GM18870 (cell line): ENCODE results near the gene MANSC1.

Experiments used
- ATAC-seq: cut with Tn5 transposase; IDR thresholded peaks from one replicate; pipeline ENCODE4 v1.9.1; 2021; ENCODE audit warnings: moderate library complexity; ENCODE audit not compliant: unreplicated experiment

Gene MANSC1

DNA sequence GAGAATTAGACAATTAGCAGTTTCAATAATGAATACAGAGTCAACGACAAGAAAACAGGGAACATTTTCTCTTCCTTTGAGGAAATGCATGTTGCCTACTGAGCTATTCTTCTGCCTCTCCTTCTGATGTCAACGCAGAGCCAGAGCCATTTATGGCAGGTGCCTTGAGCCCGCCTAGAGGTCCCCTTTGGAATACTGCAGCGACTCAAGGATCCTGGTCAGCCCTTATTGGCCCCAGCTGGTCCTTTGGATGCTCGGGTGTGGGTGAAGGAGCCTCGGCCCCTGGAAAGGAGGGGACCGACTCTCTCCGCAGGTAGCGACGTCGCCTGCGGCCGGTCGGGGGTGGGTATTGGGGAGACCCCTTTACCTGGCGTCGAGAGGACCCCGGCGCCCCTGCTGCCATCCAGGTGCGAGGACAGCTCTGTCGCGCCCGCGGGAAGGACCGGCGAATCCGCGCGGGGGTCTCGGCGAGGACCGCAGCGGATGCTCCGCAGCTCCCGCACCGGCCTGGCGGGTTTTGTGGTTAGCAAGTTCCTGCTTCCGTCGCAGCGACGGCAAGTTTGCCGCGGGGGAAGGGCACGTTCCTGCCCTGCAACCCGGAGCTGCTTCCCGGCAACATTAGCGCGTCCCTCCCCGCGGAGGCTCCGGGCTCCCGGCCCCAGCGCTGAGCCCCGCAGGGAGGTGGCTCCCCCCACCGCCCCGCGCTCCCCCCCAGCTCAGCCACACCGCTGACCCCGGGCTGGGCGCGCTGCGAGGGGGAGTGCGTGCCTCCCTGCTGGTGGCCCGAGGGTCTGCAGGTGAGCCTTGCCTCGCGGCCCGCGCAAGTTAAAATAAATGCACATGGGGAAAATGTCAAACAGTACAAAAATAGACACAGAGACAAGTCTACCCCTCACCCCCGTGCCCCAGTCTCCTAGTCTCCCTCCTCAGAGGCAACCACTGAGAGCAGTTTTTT lies at the start of gene MANSC1:
TSS of gene MANSC1 (minus strand) at position 532 of the 955 bp plus-strand sequence. CDS start 6,928 bp downstream, outside the sequence.
- no peak for ATAC-seq

DNA sequence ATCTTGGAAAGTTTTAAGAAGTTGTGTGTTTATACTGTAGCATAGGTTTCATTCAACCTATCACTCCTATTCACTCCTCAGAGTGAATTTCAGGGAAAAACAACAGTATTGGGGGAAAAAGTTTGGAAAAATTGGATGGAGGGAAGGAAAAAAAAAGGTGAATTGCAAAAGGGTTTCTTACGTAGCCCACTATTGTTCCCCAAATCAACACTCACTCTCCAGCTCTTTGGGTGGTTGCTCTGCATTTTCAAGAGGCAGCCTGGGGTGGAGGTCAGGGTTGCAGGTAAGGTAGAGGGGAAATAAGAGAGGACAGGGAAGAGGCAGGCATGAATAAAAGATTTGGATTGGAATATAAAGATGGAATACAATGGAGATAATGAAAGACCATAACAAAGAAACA lies 49.1 kb upstream of the MANSC1 start:
- ATAC-seq, result no peak

- ATAC-seq, result no peak
These were observed 48.2 kb upstream of the MANSC1 start for GRCh38 chr12:12398026-12398859.

DNA sequence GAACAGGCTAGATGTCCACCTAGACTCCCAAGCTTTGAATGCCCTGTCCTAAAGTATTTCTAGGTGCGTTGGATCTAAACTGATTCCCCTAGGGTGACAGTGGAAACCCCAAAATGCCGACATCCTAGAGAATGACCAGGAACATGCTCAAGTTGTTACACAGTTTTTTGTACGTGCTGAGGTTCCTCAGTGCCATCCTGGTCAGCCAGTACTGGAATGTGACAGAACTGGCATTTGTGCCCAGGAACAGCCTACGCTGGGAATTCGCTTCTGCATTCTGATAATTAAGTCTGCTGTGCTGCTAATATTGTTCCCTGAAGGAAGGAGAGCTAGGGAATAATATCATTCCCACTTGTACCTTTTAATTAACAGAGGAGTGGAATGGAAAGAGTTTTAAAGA lies 47.1 kb upstream of the MANSC1 start:
- ATAC-seq, result no peak

- no peak for ATAC-seq
These were observed 46.7 kb upstream of the MANSC1 start for GRCh38 chr12:12396694-12397093.

DNA sequence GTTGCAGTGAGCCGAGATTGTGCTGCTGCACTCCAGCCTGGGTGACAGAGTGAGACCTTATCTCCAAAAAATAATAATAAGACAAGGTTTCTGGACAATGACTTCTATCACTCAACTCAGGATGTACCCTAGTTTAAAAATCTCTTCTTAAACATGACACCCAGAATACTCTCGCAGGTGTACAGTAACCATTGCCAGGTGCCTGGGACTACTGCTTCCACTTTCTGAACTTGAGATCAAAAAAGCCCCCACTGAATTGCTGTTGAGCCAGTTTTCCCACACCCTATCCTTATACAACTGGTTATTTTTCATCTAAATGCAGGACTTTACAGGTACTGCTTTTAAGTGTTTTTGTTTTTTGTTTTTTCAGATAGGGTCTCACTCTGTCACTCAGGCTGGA lies 43.1 kb upstream of the MANSC1 start:
- ATAC-seq, result no peak

DNA sequence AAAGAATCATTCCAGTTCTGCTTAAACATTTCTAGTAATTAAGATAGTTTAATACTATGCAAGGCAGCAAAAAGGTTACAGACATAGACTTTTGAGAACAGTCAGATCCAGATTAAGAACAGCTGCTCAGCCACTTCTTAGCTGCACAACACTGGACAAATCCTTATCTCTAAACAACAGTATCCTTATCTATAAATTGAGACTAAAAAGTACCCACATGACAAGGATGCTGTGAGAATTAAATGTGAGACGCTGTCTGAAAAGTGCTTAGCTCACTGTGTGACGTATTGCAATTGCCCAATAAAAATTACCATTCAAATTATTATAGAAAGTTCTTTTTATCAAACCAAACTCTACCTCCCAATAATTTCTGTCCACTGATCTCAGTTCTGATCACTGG lies 42.4 kb upstream of the MANSC1 start:
- ATAC-seq, result no peak

- no peak for ATAC-seq
These were observed 37.5 kb upstream of the MANSC1 start for GRCh38 chr12:12387501-12387900.

DNA sequence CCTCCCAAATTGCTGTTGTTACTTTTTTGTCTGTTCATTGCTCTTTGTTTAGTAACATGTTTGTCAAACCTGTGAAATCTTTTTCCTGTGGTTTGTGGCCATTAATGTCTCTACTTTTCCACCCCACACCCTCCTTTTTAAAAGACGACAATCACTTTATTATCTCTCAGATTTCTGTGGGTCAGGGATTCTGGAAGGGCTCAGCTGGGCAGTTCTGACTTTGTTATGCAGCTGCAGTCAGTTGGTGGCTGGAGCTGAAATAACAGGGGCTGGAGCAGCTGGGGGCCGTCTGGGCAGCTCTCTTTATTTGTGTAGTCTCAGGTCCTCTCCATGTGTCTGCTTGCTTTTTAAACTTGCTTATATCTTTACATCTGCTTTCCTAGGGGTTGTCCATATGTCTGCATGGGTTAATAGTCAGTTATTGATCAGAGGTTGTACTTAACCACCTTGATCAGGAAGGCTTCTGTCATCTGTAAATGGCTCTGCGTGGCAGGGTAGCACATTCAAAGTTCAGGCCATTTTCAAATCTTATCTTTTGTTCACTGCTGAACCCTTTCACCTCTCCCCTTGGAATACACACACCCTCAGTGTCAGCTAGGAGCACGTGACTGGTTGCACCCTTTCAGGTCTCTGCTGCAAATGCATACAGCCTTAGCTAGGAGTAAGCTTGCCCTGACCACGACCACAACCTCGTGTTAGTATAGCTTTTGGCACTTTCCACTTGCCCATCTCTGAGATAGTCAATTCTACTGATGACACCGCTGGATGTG lies 34.7 kb upstream of the MANSC1 start:
- no peak for ATAC-seq

DNA sequence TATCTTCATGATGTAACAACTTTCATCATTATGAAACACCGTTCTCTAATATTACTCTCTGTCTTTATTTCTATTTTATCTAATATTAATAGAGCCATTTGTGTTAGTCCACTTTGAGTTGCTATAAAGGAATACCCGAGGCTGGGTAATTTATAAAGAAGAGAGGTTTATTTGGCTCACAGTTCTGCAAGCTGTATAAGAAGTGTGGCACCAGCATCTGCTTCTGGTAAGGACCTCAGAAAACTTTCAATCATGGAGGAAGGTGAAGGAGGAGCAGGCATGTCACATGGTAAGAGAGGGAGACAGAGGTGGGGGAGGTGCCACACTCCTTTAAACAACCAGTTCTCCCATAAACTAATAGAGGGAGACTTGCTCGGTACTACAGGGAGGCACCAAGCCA lies 31.9 kb upstream of the MANSC1 start:
- ATAC-seq, result no peak

- ATAC-seq, result no peak
These were observed 31.0 kb upstream of the MANSC1 start for GRCh38 chr12:12380949-12381593.

DNA sequence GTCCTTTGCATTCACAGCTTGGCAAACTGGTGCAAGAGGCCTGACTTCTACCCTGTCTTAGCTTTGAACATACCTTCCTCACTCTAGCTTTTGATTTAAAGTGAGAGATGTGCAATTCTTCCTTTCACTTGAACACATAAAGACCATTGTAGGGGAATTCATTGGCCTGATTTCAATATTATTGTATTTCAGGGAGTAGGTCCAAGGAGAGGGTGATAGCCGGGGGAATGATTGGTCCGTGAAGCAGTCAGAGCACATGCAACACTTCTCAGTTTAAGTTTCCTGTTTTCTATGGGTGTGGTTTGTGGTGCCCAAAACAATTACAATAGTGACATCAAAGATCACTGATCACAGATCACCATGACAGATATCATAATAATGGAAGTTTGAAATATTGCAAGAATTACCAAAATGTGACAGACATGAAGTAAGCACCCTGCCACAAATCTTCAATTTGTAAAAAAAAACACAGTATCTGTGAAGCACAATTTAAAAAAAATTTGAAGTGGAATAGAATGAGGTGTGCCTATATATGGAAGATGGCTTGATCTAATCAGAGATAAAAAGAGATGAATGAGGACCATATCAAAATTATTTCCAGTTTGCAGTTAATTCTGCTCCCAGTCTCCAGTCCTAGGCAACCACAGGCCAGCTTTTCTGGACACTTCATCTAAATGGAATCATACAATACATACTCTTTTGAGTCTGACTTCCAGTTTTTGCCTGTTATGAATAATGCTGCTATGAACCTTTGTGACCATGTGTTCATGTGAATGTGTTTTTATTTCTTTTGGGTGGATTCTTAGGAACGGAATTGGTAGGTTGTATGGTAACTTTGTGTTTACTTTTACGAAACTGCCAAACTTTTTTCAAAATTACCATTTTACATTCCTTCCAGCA lies 30.0 kb upstream of the MANSC1 start:
- ATAC-seq, result peak; percentile 57

DNA sequence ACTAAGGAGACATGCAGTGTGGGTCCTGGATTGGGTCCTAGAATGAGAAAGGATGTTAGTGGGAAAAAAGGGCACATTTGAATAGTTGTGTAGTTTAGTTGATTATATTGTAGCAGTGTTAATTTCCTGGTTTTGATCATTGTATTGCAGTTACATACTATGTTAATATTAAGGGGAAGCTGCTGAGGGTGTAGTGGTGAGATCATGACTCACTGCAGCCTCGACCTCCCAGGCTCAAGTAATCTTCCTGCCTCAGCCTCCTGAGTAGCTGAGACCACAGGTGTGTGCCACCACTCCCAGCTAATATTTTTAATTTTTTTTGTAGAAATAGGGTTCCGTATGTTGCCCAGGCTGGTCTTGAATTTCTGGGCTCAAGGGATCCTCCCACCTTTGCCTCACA lies 28.6 kb upstream of the MANSC1 start:
- ATAC-seq, result no peak

DNA sequence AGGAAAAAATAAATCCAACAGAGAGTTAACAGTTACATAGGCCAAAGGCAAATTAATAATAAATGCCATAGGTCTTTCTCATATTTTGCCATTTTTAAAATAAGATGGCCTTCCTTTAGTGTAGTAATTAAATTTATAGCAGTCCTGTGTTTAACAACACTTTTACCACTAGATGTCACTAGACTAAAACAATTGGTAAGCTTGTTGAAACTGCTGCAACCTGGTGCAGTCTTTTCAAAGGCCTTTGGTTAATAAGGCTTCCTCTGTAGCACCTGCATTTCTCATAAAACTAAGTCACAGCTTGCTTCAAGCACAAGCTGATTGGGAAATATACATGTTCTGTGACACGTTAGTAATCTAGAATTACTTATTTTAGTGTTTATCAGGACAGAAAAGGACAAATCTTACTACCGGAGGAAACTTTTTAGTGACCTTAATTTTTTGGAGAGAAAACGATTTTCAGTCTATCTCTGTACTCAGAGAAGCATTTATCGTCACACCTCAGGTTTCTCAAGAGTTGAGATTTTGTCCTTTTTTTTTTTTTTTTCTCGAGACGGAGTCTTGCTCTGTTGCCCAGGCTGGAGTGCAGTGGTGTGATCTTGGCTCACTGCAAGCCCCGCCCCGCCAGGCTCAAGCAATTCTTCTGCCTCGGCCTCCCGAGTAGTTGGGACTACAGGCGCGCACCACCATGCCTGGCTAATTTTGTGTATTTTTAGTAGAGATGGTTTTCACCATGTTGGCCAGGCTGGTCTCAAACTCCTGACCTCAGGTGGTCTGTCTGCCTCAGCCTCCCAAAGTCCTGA lies 26.8 kb upstream of the MANSC1 start:
- no peak for ATAC-seq

GRCh38 chr12:12372946-12373722 lies 23.1 kb upstream of the MANSC1 start:
- no peak for ATAC-seq

- no peak for ATAC-seq
These were observed 17.5 kb upstream of the MANSC1 start for GRCh38 chr12:12367482-12367998.

DNA sequence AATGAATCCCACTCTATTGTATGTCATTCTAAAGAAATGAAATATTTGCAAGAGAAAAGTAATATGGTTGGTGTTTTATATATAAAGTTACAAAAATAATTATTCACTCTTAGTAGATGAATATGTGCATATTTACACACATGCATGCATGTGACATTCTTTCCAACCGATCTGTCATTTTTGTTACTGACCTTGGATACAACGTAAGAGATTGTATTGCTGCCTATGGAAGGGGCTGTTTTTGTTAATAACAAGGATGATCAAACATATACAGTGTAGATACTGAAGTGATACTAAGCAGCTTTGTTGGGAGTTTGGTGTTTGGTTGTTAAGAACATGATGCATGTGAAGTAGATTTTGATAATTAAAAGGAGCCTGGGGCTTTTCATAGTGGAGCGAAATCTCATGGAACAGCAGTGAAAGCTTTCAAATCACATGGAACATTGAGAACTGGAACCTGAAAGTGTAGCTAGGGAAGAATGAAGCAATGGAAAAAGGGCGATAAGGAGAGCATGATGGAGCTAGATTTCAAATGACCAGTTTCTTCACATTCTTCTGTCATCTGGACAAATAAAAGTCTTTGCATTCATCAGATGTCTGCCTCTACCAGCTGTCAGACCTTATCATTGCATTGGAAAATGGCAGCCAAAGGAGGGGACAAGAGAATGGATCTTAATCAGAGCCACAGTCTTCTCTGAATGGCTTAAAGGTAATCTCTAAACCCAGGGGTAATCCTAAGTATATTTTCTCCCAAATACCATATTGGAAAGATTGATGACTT lies 16.8 kb upstream of the MANSC1 start:
- no peak for ATAC-seq
